D721Med (cell line): Measurements from ENCODE around the gene TC2N.
"Not testable (repeated sequence)": the region's sequence is repeated elsewhere in the genome, so short reads cannot be mapped to it uniquely, and the experiment has no call there.

Experiments used
- DNase-seq: peaks from one replicate; pipeline ENCODE4 v3.0.0; 2011; ENCODE audit warnings: low spot score; ENCODE audit not compliant: insufficient read length
- FAIRE-seq: peaks from 2 replicates; lab custom pipeline; 2011; peaks lifted over from hg19 to GRCh38; lab: Jason Lieb, UNC
- TF ChIP-seq, protein P1 (sequence below): IDR thresholded peaks from 2 replicates; pipeline ENCODE4 v1.5.1; 2012; ENCODE audit warnings: mild to moderate bottlenecking, control low read depth; ENCODE audit not compliant: insufficient read depth; ENCODE audit errors: missing control alignments

The TC2N gene

DNA sequence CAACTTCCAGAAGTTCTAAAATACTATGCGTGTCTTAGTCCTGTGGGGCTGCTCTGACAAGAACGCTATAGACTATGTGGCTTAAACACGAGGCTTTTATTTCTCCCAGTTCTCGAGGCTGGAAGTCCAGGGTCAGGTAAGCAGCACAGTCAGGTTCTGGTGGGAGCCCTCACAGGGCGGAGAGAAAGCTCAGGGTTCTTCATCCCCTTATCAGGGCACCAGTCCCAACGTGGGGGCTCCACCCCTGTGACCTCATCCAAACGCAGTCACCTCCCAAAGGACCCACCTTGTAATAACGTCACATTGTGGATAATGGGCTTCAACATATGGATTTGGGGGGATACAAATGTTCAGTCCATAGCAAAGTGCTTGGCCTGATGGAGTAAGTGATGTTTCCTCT is 37.1 kb upstream of the TC2N start:
- TF ChIP-seq, protein P1, sequence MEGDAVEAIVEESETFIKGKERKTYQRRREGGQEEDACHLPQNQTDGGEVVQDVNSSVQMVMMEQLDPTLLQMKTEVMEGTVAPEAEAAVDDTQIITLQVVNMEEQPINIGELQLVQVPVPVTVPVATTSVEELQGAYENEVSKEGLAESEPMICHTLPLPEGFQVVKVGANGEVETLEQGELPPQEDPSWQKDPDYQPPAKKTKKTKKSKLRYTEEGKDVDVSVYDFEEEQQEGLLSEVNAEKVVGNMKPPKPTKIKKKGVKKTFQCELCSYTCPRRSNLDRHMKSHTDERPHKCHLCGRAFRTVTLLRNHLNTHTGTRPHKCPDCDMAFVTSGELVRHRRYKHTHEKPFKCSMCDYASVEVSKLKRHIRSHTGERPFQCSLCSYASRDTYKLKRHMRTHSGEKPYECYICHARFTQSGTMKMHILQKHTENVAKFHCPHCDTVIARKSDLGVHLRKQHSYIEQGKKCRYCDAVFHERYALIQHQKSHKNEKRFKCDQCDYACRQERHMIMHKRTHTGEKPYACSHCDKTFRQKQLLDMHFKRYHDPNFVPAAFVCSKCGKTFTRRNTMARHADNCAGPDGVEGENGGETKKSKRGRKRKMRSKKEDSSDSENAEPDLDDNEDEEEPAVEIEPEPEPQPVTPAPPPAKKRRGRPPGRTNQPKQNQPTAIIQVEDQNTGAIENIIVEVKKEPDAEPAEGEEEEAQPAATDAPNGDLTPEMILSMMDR = no peak
- FAIRE-seq = no peak
- no peak for DNase-seq

DNA sequence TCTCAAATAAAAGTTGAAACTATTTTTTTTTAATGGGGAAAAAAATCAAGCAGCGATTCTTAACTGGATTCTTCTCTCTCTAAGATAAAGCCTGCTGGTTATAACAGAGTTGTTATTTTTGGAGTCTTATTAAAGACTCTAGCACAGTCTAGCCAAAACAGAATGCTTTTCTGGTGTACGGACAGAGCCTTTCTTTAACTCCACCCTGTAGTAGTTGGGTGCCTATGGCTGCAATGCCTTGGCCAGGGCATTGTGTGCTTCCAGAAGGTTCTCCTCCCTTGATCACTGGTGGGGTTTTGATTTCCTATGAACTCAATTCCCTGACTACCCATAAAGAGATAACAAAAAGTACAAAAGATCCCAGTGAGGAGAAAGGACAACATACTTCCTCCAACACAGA is 35.7 kb upstream of the TC2N start:
- TF ChIP-seq, protein P1 = no peak
- no peak for DNase-seq
- FAIRE-seq = no peak

DNA sequence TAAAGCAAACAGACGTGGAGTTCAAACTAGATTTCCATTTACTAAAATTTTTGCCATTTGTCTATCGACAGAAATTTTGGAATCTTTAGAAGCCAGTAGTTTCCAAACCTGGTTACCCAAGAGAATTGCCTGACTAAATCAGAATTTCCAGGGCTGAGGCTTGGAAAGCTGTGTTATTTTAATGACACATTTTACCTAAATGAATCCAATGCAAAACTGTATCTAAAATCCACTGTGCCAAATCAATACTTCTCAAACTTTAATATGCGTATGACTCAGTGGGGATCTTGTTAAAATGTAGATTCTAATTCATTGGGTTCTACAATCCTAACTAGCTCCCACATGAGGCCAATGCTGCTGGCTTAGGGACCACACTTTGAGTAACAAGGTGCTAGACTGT is 35.0 kb upstream of the TC2N start:
- TF ChIP-seq, protein P1 = no peak
- FAIRE-seq (no peak), DNase-seq (no peak)

DNA sequence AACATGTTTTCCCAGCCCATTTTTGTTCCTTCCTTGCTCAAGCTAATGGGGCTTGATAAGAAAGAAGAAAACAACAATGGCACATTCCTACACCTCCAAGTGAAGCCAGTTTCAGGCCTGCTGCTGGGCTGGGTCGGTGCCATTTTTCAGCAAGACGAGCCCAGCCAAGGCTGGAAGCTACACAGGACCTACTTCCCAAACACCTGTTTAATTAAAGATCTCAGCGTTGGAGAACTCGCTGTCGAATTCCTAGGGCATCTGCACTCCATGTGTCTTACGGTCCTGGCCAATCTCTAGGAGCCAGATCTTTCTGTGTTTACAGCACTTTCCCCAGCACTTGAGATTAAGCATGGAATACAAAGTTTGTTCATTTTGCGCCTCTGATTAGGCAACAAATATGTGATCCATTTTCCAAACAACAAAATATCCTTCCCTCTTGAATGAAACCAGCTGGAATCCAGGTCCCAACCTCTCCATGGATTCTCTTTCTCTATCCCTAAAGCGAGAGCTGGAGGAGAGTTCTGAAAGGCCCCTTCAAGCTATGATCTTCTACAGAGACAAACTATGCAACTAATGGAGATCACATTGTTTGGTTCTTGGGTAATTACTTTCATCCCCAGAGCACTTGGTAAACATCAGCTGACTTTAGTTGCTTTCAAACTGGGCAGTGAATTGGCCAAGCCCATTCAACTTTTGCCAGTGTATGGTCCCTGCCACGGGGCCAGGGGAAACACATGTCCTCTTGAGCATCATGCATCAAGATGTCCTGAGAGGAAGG is 34.3 kb upstream of the TC2N start:
- TF ChIP-seq, protein P1 = no peak
- DNase-seq = no peak
- FAIRE-seq = no peak

DNA sequence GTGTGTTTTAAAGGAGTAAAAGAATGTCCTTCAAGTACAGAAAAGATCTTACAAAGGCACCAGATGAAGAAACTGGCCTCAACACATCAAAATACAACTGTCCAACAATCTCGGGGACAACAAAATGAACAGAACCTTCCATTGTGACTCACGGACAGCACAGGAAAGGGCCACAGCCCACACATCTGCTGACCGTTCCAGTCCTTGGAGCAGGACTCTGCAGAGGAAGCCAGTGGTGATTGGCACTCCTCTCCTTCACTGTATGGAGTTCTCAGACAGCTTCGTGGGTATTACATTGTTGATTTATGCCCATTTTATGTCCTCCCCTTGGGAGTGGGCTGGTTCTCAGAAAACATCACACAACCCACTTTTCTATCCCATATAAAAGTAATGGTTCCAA is 32.5 kb upstream of the TC2N start:
- TF ChIP-seq, protein P1 = no peak
- FAIRE-seq (no peak), DNase-seq (no peak)

DNA sequence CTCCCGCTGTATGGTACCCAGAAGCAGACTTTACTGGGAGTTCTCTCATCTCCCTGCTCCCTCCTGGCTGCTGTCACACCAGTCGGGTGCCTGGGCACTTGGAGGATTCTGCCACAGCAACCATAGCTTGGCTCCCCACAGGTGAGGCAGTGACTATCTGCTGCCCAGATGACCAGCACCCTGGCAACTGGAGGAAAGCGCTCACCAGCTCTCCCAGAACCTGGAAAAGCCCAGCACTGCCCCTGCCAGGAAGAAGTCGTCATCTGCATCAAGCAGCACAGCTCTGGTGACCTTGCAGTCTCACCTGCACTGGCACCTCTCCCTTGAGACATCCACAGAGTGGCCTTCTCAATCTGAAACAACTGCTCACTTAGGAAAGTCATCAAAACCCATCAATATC is 31.9 kb upstream of the TC2N start:
- TF ChIP-seq, protein P1 = no peak
- DNase-seq (no peak), FAIRE-seq (no peak)

DNA sequence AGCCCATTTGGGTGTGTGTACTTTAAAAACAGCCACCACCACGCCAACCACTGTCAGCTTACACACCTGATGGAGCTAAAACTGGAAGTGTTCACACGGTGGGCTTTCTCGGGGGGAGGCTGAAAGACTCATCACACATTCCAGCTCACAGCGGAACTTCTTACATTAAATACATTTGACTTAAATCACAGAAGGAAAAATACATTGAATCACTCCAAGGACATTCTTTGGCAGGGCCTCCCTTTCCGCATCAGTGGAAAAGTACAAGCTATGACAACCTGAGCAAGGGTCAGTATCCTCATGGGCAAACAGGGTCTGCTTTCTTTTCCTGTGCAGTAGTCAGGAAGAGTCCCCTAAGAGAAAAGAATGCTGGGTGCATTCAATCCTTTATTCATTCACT is 31.0 kb upstream of the TC2N start:
- FAIRE-seq (no peak), DNase-seq (no peak)
- TF ChIP-seq, protein P1 = no peak

DNA sequence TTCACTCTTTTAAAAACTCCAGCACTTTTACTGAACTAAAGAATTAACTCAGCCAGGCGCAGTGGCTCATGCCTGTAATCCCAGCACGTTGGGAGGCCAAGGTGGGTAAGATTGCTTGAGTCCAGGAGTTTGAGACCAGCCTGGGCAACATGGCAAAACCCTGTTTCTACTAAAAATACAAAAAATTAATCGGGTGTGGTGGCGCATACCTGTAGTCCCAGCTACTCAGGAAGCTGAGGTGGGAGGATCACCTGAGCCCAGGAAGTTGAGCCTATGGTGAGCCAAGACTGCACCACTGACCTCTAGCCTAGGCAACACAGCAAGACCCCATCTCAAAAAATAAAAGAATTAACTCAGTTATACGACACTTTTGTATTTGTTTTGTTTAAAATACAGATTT is 30.4 kb upstream of the TC2N start:
- not testable (repeated sequence) for DNase-seq, FAIRE-seq
